GM12875 (cell line): ENCODE data around the gene SPRING1.

ENCODE experiments used
- H3K4me3 ChIP-seq: one replicate; pipeline ENCODE4 v1.5.1; 2011; ENCODE audit warnings: low read depth, low read length, control low read depth
- TF ChIP-seq, protein P1 (sequence below): IDR thresholded peaks from 2 replicates; pipeline ENCODE4 v1.5.1; 2011; ENCODE audit warnings: low read depth, mild to moderate bottlenecking, control low read depth, inconsistent platforms, low read length, moderate library complexity, borderline replicate concordance; ENCODE audit not compliant: insufficient read depth

SPRING1 gene

DNA sequence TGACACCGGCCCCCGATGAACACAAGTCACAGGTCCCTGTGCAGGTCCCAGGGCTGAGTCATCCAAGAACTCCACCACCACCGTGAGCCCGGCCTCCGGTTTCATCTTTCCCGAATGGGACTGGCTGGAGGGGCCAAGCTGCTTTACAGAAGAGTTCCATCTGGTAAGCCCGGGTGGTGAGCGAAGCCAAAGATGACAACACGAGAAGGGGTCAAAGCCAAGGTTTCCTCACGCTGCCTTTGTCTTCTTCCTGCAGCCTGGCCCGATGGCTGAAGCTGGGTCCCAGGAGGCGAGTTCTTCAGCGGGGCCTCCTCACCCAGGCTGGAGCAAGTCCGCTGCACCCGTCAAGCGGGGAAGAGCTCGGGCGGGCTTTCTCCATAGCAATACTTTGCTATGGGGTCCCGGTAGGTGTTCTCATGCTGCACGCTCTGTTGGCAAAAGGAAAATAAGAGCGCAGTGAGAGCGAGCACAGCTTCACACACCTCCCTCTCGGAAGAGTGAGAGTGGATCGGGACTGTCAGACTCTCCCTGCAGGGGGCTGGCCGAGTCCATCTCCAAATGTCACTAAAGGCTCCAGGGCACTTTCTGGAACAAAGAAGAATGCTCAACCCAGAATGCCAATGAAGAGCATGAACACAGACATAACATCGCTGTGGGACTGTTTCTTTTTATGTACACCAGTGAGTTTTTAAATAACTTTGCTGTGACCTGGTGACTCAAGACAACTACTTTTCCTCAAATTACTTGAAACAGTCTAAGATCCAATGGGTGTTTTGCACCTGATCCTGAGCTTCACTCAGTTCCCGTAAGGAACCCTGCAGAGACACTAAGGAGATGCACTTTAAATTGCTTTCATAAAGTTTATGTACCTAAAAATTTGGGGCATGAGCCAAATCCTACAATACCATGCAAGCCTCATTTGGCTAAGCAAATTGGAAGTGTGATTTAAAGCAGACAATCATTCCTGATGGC is 20.1 kb downstream of the SPRING1 start:
- no peak overlapping the region for H3K4me3 ChIP-seq
- TF ChIP-seq, protein P1, sequence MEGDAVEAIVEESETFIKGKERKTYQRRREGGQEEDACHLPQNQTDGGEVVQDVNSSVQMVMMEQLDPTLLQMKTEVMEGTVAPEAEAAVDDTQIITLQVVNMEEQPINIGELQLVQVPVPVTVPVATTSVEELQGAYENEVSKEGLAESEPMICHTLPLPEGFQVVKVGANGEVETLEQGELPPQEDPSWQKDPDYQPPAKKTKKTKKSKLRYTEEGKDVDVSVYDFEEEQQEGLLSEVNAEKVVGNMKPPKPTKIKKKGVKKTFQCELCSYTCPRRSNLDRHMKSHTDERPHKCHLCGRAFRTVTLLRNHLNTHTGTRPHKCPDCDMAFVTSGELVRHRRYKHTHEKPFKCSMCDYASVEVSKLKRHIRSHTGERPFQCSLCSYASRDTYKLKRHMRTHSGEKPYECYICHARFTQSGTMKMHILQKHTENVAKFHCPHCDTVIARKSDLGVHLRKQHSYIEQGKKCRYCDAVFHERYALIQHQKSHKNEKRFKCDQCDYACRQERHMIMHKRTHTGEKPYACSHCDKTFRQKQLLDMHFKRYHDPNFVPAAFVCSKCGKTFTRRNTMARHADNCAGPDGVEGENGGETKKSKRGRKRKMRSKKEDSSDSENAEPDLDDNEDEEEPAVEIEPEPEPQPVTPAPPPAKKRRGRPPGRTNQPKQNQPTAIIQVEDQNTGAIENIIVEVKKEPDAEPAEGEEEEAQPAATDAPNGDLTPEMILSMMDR: no peak

DNA sequence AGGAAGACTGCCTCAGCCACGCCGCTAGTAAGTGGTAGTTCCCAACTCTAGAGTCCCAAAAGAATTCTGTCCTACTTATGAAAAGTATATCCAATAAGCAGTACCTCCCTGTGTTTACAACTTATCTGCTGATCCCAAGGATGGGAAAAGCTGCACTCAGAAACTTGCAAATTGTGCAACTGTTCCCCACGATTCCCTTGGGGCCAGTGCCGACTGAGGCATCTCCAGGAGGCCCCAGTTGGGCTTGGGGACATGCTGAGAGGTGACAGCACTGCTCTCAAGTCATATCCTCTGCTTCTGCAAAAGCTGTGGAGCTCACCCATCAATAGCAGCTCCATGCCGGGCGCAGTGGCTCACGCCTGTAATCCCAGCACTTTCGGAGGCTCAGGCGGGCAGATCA is 23.7 kb downstream of the SPRING1 start:
- TF ChIP-seq, protein P1: no peak
- H3K4me3 ChIP-seq: no peak overlapping the region

DNA sequence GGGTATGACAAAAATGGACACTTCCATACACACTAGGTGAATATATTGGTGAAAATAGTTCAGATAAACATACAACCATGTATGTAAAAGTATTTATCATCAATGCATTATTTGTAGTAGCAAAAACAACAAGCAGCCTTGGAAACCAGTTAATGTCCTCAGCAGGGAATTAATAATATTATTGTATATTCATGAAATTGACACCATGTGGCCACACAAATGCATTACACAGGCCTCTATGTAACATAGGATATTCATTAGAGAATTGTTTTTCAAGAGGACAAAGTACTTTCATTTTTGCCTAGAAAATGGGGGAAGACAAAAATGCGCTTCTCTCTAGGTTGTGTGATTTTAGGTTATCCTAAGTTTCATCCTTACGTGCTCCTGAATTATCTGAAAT is 24.3 kb downstream of the SPRING1 start:
- no peak overlapping the region for H3K4me3 ChIP-seq
- TF ChIP-seq, protein P1: no peak

DNA sequence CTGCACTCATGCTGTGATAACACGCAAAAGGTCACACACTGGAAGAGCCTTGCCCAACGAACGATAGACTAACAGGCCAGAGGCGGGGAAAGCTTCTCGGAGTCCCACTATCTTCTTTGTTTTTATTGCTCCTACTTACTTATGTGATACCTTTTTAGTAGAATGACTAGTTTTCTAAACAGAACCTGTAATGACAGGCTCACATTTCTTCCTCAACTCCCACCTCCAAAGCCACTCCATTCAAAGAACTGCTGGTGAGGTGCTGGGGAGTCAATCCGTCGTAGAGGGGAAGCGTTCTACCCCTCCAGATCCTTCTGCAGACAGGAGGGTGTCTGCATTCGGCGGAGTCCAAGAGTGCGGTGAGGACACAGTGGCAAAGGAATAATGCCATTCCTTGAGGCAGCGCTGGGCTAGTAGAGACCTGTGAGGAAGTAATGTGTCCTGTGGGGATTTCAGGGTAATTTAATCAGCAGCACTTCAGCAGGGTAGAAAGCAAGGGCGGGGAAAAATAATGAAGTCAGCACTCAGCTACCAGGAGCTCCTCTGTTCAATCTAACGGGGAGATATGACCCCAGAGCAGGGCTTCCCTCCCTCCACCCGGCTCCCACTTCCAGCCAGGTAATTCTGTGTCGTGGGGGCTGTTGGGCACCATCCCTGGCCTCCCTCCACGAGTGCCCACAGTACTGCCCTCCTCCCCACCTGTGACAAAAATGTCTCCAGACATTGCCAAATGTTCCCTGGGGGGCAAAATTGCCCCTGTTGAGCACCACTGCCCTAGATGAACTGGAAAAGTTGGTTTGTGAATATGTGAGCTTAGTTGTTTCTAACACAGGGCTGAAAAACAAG is 25.2 kb downstream of the SPRING1 start:
- TF ChIP-seq, protein P1: no peak
- no peak overlapping the region for H3K4me3 ChIP-seq

DNA sequence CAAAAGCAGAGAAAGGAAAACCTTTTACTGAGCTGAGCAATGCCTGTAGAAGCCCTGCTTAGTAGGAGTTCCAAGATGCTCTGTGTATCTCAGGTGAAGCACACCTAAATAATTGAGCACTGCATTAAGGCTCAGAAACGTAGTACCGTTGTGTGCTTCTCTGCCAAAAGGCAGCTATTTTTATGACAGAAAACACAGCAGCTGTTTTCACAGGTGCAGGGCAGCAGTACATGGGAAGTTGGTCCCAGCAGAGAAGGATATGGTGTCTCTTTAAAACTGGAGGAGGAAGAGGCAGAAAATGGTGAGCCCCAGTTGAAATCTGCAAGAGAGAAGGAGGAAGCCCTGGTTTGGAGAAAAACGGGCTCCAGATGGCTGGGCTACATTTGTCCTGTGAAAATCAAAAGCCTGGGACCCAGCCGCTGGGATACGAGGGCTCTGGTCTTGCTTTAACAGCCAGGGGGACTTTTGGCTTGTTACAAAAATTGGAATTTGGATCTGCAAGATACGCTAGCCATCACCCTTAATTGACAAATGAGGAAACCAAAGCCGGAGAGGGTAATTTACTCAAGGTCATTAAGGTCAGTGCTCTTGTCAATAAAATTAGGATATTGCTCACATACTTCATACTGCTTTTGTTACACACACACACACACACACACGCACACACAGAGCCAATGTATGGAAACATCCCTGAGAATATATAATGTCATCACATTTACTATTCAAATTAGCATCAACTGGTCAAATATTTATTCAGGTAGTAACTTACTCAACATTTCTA is 27.3 kb downstream of the SPRING1 start:
- no peak overlapping the region for H3K4me3 ChIP-seq
- TF ChIP-seq, protein P1: no peak

DNA sequence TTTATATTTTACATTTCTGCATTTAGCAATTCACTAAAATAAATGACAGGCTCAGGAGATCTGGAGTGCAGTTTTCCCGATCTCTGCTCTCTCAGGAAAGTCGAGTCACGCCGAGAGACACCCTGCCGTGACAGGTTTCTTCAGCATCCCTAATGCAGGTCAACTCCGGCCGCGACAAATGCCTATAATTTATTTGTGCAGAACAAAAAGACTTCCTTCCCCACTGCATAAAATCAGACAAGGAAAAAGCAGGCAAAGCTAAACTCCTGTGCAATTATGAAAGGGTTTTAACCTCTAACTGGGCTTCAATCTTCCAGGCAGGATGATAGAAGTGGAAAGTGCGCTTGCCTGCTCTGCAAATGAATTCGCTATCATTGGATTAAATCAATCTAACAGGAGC is 28.1 kb downstream of the SPRING1 start:
- H3K4me3 ChIP-seq: no peak overlapping the region
- TF ChIP-seq, protein P1: no peak
